NCI-H2107 (cell line): Measurements from ENCODE around the gene MADD.

Source experiments
- DNase-seq: peaks from one replicate; lab custom pipeline; 2025; lab: John Stamatoyannopoulos, UW

Gene MADD

GRCh38 chr11:47269829-47270305 lies at the start of gene MADD:
Gene MADD, plus strand, starts transcription at chr11:47270133.
- peak; percentile 61 for DNase-seq

DNA sequence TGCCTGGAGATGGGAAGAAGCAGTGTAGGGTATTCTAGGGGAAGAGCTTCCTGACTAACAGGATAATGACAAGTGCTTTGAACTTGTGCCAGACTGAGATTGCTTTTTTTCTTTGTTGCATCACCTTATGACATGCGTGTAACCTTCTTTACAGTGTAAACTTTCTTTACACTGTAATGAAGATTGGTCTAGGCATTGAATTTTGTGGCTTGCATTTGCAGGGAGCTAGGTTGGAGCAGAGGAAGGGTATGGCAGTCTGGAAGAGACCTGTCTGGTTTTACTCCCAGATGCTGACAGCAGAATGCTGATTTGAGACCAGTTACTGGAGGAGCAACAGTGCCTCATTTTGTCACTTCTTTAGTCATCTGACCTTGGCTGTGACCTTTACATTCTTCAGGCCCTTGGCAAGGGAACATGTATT lies 49.5 kb upstream of the MADD start:
- DNase-seq = no peak

DNA sequence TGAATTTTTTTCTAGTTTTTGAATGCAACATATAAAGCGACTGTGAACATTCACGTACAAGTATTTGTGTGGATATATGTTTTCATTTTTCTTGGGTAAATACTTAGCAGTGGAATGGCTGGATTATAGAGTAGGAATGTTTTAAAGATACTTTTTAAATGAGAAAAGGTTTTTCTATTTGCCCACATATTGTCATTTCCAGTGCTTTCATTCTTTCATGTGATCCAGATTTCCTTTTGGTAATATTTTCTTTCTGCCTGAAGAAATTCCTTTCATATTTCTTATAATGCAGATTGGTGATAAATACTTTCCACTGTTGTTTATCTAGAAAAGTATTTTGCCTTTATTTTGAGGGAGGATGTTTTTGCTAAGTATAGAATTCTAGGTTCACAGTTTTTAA lies 47.2 kb upstream of the MADD start:
- DNase-seq = no peak

GRCh38 chr11:47225552-47226400 lies 44.2 kb upstream of the MADD start:
- no peak for DNase-seq

GRCh38 chr11:47229161-47229560 lies 40.8 kb upstream of the MADD start:
- DNase-seq = no peak

DNA sequence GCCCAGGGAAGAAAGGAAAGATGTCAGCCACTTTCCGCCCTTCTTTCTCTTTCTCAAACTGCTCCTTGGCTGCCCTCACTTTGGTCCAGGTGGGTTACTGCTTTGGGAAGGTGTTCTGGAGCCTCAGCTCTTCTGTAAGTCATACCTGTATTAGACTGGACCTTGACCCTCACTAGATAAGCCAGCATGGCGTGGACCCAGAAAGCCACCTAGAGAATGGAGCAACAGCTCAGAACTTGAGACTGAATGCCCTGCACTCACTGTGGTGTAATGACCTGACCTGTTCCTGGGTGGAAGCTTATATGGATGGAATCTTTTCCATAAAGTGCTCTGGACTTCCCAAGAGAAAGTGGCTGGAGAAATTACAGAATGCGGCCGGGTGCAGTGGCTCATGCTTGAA lies 36.9 kb upstream of the MADD start:
- no peak for DNase-seq

DNA sequence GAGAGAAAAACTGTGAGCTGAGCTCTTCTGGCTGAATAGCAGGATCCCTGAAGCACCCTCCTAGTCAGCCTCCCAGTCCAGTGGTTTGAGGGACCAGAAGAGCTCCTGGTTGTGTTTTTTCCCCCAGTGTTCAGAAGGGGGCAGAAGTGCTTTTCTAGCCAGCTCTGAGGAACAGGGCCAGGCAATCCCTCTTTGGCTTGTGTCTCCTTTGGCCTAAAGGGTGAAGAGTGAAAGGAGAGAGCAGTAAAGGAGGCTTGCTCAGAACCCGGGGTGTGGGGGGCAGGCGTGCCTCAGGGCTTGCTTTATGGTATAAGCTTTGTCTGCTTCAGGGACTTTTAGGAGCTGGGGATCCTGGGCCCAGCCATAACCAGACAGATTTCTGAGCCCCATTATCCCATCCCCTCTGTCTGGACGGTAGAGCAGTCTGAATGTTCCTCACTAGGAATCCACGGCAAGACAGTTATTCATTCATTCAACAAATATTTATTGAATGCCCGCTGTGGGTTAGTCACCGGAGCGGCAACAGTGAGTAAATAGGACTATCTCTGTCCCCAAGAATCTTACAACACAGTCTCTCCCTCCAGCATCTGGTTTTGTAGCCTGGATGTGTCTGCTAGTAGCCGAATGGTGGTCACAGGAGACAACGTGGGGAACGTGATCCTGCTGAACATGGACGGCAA lies 35.8 kb upstream of the MADD start:
- no peak for DNase-seq

DNA sequence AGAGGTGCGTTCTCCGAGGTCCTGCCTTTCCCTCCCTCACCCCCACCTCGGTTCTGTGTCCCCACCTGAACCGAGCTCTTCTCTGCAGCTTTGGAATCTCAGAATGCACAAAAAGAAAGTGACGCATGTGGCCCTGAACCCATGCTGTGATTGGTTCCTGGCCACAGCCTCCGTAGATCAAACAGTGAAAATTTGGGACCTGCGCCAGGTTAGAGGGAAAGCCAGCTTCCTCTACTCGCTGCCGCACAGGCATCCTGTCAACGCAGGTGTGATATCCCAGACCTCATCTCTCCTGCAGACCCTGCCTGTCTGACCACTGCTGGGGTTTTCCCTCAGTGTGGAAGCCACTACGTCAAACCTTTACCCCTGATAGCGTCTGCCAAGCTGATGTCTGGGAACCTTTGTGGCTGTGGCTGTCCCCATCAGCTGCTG lies 35.2 kb upstream of the MADD start:
- DNase-seq = peak; percentile 57

- DNase-seq = no peak
These were observed 34.8 kb upstream of the MADD start for GRCh38 chr11:47235163-47235562.

- no peak for DNase-seq
These were observed 33.5 kb upstream of the MADD start for GRCh38 chr11:47236482-47236881.

- DNase-seq = no peak
These were observed 30.1 kb upstream of the MADD start for GRCh38 chr11:47239852-47240251.

DNA sequence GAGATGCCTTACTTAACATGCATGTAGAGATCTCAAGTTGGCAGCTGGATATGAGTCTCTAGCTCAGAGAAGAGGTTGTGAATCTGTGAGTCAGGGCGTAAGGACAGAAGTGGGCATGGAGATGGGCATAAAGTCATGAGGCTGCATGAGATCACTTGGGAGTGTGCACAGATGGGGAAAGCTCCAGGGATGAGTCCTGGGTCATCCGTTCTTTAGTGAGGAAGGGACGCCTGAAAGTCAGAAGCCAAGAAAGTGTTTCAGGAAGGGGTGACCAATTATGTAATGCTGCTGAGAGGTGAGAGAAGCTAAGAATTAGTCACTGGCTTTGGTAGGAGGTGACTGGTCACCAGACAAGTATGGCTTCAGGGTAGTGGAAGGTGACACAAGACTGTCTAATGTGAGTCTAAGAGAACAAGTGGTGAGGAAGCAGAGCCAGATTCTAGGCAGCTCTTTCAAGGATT lies 28.1 kb upstream of the MADD start:
- DNase-seq = no peak

GRCh38 chr11:47242596-47243192 lies 27.2 kb upstream of the MADD start:
- no peak for DNase-seq

DNA sequence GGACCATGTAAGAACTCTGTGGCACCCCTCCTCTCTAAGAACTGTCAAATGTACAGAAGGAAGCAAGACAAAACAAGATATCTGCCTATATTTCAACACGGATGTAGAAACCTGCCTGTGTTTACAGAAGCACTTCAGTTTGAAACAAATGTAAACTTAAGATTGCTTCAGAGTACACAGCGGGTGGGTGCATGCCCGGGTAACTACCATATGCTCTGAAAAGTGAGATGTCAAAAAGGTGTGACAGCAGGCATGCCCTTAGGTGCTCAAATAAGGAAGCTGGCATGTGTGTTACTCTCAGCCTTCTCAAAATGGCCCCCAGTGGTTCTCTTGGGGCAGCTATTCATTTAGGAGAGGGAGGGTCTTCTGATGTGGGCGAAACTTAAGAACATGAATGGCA lies 26.5 kb upstream of the MADD start:
- no peak for DNase-seq

GRCh38 chr11:47244448-47245350 lies 25.2 kb upstream of the MADD start:
- DNase-seq = no peak

DNA sequence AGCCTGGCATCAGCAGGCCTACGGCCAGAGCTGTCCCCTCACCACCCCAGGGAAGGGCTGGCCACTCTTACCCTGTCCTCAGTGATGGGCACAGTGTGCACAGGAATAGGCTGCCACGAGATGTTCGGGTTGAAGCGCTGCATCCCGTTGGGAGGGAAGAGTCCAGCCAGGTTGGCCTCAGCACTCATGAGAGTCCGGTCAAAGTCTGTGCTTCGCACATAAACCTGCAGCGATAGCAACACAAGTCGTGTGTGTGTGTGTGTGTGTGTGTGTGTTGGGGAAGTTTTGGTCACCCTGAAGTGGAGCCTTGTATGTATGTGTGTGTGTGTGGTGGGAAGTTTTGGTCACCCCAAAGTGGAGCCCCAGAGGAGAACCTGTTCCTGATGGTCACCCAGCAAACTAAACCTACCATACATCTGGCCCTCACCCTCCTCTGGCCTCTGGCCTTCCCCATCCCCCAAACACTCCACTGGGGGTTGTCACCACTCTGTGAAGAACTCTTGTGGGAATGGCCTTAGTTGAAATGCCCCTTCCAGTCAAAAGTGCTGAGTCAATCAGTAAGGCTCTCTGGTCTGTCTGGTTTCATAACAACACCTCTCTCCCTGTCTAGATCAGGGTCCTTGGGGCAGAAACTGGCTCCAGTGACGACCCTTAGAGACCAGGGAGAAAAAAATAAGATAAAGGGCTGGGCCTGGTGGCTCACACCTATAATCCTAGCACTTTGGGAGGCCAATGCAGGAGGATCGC lies 24.1 kb upstream of the MADD start:
- no peak for DNase-seq

DNA sequence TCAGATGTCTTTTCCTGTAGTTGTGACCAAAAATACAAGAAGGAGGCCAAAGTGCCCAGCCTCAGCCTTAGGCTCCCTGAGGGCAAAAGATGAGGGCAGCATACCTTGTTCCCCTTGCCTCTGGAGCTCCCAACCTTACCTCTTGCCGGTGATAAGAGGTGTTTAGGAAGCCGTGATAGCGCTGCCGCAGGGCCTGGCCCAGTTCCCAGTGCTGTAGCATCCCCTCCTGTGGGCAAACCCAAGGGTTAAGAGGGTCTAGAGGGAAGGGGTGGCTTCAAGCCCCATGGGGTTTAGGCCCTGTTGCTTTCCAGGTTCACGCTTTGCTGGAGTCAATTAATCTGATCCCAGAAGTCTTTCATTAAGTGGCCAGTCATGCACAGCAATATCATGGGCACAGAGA lies 22.4 kb upstream of the MADD start:
- DNase-seq = no peak

DNA sequence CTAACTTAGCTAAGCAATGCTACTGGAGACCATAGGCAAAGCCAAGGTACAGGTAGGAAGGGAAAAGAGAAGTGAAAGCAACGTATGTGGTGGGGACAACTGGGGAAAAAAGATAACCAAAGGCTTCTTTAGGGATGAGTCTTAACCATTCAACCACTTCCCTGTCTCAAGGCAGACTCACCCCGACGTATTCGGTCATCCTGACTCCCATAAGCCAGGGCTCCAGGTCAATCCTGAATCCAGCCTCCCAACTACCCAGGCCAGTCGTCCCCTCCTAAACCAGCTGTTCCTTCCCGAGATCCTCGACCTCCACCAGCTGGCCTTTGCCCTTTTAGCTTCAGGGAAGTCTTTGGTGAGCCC lies 21.6 kb upstream of the MADD start:
- DNase-seq = no peak

GRCh38 chr11:47248664-47249377 lies 21.1 kb upstream of the MADD start, which contains the start of gene ACP2:
Gene ACP2, minus strand, starts transcription at chr11:47248814. Its CDS starts 25 bp downstream, at chr11:47248789.
- DNase-seq = peak; percentile 66

- DNase-seq = no peak
These were observed 20.6 kb upstream of the MADD start for GRCh38 chr11:47249378-47249715.
